ENCODE results near the gene SETD3.

GRCh38 chr14:99510556-99511139 lies 30.0 kb upstream of the SETD3 start:
- TF ChIP-seq EZH2 (IDR thresholded peaks at IDR 0.05; ENCODE audit: insufficient read depth, poor library complexity, severe bottlenecking), result no peak
- no peak for TF ChIP-seq EZH2phosphoT487 (IDR thresholded peaks at IDR 0.05; ENCODE audit: insufficient read depth, low read depth)

Measured in GM23248 (cell line).